ENCODE results near the gene TRAPPC12. TPM values are rescaled to one million over a fixed set of nuclear protein-coding genes. Genes with fewer than 3 reads are reported as not detected.

Gene TRAPPC12
- total RNA-seq, 4 donors from 2014 or later: 36.6 to 57.4 (median 53.1) TPM

- in situ Hi-C loops (cut with MboI; ENCODE audit: low sequenced_read_pairs in 4 of 4): no loop called here
- DNase-seq: no peak
Measured at GRCh38 chr2:3480352-3481010, 101.0 kb downstream of the TRAPPC12 start.

GRCh38 chr2:3481011-3481400, 101.5 kb downstream of the TRAPPC12 start:
- Histone ChIP-seq H3K9me3 (no peaks in the 10 kb centered on the region), H3K27me3 (no peaks in the 10 kb centered on the region), H3K27ac (no peak overlapping the region), H3K36me3 (peaks cover 0 to 18% of the 10 kb centered on the region in 2 donors), H3K4me3 (no peak overlapping the region), H3K4me1 (peaks cover 11 to 15% of the 10 kb centered on the region in 2 donors)
- in situ Hi-C loops (cut with MboI; ENCODE audit: low sequenced_read_pairs in 4 of 4): no loop called here
- intact Hi-C loops (cut with DNase I; ENCODE audit: low total_unique reads): no loop called here
- no peak for TF ChIP-seq CTCF (IDR thresholded peaks at IDR 0.05 in 4 of 5, conservative IDR thresholded peaks at IDR 0.05 in 1 of 5)
- no peak for TF ChIP-seq POLR2A (IDR thresholded peaks at IDR 0.05)
- DNase-seq: no peak
- no peak for ATAC-seq

More at GRCh38 chr2:3480352-3481010, 101.0 kb downstream of the TRAPPC12 start:
- Histone ChIP-seq H3K27me3 (no peaks in the 10 kb centered on the region), H3K4me3 (no peak overlapping the region), H3K27ac (no peak overlapping the region), H3K36me3 (peaks cover 0 to 14% of the 10 kb centered on the region in 2 donors), H3K9me3 (no peaks in the 10 kb centered on the region), H3K4me1 (peaks cover 16 to 20% of the 10 kb centered on the region in 2 donors)
- no peak for TF ChIP-seq POLR2A (IDR thresholded peaks at IDR 0.05)
- no peak for TF ChIP-seq CTCF (IDR thresholded peaks at IDR 0.05 in 4 of 5, conservative IDR thresholded peaks at IDR 0.05 in 1 of 5)
- intact Hi-C loops (cut with DNase I; ENCODE audit: low total_unique reads): no loop called here
- no peak for ATAC-seq

GRCh38 chr2:3481736-3482362, 102.4 kb downstream of the TRAPPC12 start:
- Histone ChIP-seq H3K9me3 (no peaks in the 10 kb centered on the region), H3K4me1 (peaks cover 2 to 7% of the 10 kb centered on the region in 2 donors), H3K27ac (no peak overlapping the region), H3K4me3 (no peak overlapping the region), H3K27me3 (no peaks in the 10 kb centered on the region), H3K36me3 (peaks cover 0 to 18% of the 10 kb centered on the region in 2 donors)
- no peak for ATAC-seq
- peak in 1 of 2 donors; percentile 9 for DNase-seq
- in situ Hi-C loops (cut with MboI; ENCODE audit: low sequenced_read_pairs in 4 of 4) (no loop called here), intact Hi-C loops (cut with DNase I; ENCODE audit: low total_unique reads) (no loop called here)
- TF ChIP-seq POLR2A (IDR thresholded peaks at IDR 0.05) (no peak), CTCF (IDR thresholded peaks at IDR 0.05 in 4 of 5, conservative IDR thresholded peaks at IDR 0.05 in 1 of 5) (no peak)

GRCh38 chr2:3482363-3482821, 102.9 kb downstream of the TRAPPC12 start:
- TF ChIP-seq CTCF (IDR thresholded peaks at IDR 0.05 in 4 of 5, conservative IDR thresholded peaks at IDR 0.05 in 1 of 5) (no peak), POLR2A (IDR thresholded peaks at IDR 0.05) (no peak)
- intact Hi-C loops (cut with DNase I; ENCODE audit: low total_unique reads) (no loop called here), in situ Hi-C loops (cut with MboI; ENCODE audit: low sequenced_read_pairs in 4 of 4) (no loop called here)
- Histone ChIP-seq H3K36me3 (peaks cover 0 to 18% of the 10 kb centered on the region in 2 donors), H3K9me3 (no peaks in the 10 kb centered on the region), H3K27me3 (no peaks in the 10 kb centered on the region), H3K4me1 (peaks cover 0 to 5% of the 10 kb centered on the region in 2 donors), H3K4me3 (no peak overlapping the region), H3K27ac (no peak overlapping the region)
- DNase-seq (no peak), ATAC-seq (no peak)
